ENCODE results near the gene DOHH. TPM values are rescaled to one million over a fixed set of nuclear protein-coding genes. Genes with fewer than 3 reads are reported as not detected.

DOHH gene
- total RNA-seq, 1 donor from 2014 or later: 15.0 TPM

DNA sequence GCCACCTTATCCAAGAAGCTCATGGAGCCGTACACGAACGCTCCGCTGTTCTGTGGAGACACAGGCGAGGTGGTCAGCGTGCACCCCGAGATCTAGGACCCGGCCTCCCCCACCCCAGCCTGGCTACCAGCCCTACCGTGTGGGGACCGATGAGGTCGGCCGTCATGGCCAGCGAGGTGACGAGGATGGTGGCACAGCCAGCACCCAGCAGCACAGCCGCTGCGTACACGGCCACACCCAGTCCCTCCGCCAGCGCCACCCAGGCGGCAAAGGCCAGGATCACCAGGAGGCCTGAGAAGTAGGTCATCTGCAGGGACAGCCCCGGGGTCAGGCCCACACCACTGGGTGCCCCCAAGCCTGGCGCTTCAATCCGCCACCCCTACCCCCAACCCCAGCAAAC is 45.6 kb upstream of the DOHH start:
- Histone ChIP-seq H3K9me3 (no peaks in the 10 kb centered on the region), H3K4me1 (no peaks in the 10 kb centered on the region), H3K36me3 (peaks cover 0 to 7% of the 10 kb centered on the region in 2 donors), H3K27me3 (no peaks in the 10 kb centered on the region), H3K4me3 (no peak overlapping the region), H3K27ac (no peak overlapping the region)
- intact Hi-C loops (cut with DNase I): loop anchor here (10.0 kb wide), 1 partner anchor 159 kb away; the partner anchor contains the start of genes PIP5K1C and TJP3
- TF ChIP-seq, protein P1, sequence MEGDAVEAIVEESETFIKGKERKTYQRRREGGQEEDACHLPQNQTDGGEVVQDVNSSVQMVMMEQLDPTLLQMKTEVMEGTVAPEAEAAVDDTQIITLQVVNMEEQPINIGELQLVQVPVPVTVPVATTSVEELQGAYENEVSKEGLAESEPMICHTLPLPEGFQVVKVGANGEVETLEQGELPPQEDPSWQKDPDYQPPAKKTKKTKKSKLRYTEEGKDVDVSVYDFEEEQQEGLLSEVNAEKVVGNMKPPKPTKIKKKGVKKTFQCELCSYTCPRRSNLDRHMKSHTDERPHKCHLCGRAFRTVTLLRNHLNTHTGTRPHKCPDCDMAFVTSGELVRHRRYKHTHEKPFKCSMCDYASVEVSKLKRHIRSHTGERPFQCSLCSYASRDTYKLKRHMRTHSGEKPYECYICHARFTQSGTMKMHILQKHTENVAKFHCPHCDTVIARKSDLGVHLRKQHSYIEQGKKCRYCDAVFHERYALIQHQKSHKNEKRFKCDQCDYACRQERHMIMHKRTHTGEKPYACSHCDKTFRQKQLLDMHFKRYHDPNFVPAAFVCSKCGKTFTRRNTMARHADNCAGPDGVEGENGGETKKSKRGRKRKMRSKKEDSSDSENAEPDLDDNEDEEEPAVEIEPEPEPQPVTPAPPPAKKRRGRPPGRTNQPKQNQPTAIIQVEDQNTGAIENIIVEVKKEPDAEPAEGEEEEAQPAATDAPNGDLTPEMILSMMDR (IDR thresholded peaks at IDR 0.05): no peak
- TF ChIP-seq POLR2AphosphoS5 (IDR thresholded peaks at IDR 0.05; ENCODE audit: insufficient read depth in 1 of 2, low read depth in 1 of 2): no peak
- no peak for TF ChIP-seq POLR2A (IDR thresholded peaks at IDR 0.05)
- no peak for DNase-seq (ENCODE audit: extremely low spot score in 2 of 2)

DNA sequence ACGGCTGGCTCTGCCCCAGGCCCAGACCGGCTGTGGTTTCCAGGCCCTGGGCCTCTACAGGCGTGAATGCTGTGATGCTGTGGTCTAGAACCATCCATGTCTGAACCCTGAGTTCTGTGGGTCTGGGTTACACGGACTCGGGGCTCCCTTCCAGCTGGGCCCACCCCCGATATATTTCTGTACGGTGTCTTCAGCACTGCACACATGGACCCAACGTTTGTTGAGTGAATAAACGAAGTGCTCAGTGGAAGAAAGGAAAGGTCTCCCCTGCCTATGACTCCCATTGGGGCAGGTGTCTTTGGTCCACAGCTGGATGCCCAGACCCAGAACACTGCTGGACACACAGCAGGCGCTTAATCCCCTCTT is 45.2 kb upstream of the DOHH start:
- intact Hi-C loops (cut with DNase I): loop anchor here (2.0 to 10.0 kb wide), 2 partner anchors 73 to 159 kb away; partner anchors contain the start of genes PIP5K1C and TJP3
- no peak overlapping the region for H3K4me3 ChIP-seq
- DNase-seq (ENCODE audit: extremely low spot score in 2 of 2): no peak
- no peaks in the 10 kb centered on the region for H3K9me3 ChIP-seq
- no peaks in the 10 kb centered on the region for H3K27me3 ChIP-seq
- no peaks in the 10 kb centered on the region for H3K4me1 ChIP-seq
- TF ChIP-seq, protein P1 (IDR thresholded peaks at IDR 0.05): no peak
- TF ChIP-seq POLR2A (IDR thresholded peaks at IDR 0.05): no peak
- no peak for TF ChIP-seq POLR2AphosphoS5 (IDR thresholded peaks at IDR 0.05; ENCODE audit: insufficient read depth in 1 of 2, low read depth in 1 of 2)
- H3K27ac ChIP-seq: no peak overlapping the region
- peaks cover 0 to 7% of the 10 kb centered on the region in 2 donors for H3K36me3 ChIP-seq

- TF ChIP-seq, protein P1 (IDR thresholded peaks at IDR 0.05): peak; percentile 78 to 92 (median 81)
- no peak for TF ChIP-seq POLR2A (IDR thresholded peaks at IDR 0.05)
- peak in 1 of 2 donors; percentile 22 for TF ChIP-seq POLR2AphosphoS5 (IDR thresholded peaks at IDR 0.05; ENCODE audit: insufficient read depth in 1 of 2, low read depth in 1 of 2)
- H3K27me3 ChIP-seq: no peaks in the 10 kb centered on the region
- no peak for DNase-seq (ENCODE audit: extremely low spot score in 2 of 2)
- H3K4me3 ChIP-seq: no peak overlapping the region
- H3K36me3 ChIP-seq: peaks cover 0 to 7% of the 10 kb centered on the region in 2 donors
- H3K4me1 ChIP-seq: no peaks in the 10 kb centered on the region
- intact Hi-C loops (cut with DNase I): loop anchor here (2.0 to 10.0 kb wide), 2 partner anchors 74 to 160 kb away; partner anchors contain the start of genes PIP5K1C and TJP3
- no peak overlapping the region for H3K27ac ChIP-seq
- no peaks in the 10 kb centered on the region for H3K9me3 ChIP-seq
These were observed 44.5 kb upstream of the DOHH start for GRCh38 chr19:3544742-3545668.

GRCh38 chr19:3544058-3544376 is 43.5 kb upstream of the DOHH start:
- TF ChIP-seq, protein P1 (IDR thresholded peaks at IDR 0.05): no peak
- no peak for TF ChIP-seq POLR2A (IDR thresholded peaks at IDR 0.05)
- TF ChIP-seq POLR2AphosphoS5 (IDR thresholded peaks at IDR 0.05; ENCODE audit: insufficient read depth in 1 of 2, low read depth in 1 of 2): no peak
- Histone ChIP-seq H3K27ac (no peak overlapping the region), H3K4me3 (no peak overlapping the region), H3K4me1 (no peaks in the 10 kb centered on the region), H3K36me3 (peaks cover 0 to 7% of the 10 kb centered on the region in 2 donors), H3K9me3 (no peaks in the 10 kb centered on the region), H3K27me3 (no peaks in the 10 kb centered on the region)
- intact Hi-C loops (cut with DNase I): loop anchor here (2.0 to 10.0 kb wide), 2 partner anchors 75 to 161 kb away; partner anchors contain the start of genes PIP5K1C and TJP3
- no peak for DNase-seq (ENCODE audit: extremely low spot score in 2 of 2)

All from vagina (tissue), 2 donors.